ENCODE results near the gene LEPROT.
"Not testable (repeated sequence)": the region's sequence is repeated elsewhere in the genome, so short reads cannot be mapped to it uniquely, and the experiment has no call there.

LEPROT gene, protein sequence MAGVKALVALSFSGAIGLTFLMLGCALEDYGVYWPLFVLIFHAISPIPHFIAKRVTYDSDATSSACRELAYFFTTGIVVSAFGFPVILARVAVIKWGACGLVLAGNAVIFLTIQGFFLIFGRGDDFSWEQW

DNA sequence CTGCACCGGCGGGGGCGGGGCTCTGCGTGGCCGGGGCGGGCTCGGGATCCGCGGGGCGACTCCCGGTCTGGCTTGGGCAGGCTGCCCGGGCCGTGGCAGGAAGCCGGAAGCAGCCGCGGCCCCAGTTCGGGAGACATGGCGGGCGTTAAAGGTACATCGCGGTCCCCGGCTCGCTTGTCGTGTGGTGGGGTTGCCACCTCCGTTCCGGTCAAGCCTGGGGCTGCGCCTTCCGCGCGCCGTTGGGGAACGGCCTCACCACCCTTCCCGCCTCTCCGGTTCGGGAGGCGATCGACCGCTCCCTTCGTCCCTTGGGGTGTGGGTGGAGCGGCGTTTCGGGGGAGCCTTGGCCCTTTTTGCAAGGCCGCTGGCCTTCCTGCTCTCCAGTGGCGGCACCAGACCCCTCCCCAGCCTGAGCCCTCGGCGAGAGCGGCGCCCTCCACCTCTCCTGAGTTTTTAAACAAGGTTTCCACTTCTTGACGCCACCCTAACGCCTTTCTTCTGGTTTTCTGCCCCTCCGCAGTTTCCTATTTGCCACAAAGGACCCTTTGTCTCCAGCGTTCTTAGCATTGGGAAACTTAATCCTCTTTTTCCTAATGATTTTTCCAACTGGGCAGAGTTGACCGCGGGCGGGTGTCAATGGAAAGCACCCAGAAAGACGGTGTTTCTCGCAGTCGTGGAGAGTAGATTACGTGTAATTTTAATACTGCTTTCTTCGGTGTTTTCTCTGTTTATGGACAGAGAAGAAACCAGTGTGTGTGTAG is at the start of gene LEPROT, which contains the start of gene LEPR:
LEPROT (plus strand) TSS at position 79 of the 761 bp plus-strand sequence; CDS start at position 136, 57 bp downstream.
LEPR (plus strand) TSS at position 79 of the 761 bp plus-strand sequence. CDS start 144,898 bp downstream, outside the sequence.
- no peak for DNase-seq

DNA sequence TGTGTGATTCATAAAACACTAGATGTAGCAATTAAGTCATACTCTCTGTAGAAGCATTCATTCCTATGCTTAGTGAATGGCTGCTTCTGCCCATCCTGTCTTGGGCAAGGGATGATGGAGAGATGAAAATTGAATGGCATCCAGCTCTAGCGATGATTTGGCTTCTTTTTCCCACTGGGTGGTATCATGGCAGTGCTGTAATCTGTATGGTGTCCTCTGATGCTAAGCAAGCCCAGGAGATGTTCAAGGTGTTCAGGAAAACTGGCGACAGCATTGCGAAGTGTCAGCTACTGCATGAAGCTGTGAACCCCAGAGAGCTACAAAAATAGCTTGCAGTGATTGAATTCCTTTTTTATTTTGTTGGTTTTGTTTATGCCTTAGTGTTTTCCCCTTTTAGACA is 48.9 kb upstream of the LEPROT start:
- DNase-seq = no peak

DNA sequence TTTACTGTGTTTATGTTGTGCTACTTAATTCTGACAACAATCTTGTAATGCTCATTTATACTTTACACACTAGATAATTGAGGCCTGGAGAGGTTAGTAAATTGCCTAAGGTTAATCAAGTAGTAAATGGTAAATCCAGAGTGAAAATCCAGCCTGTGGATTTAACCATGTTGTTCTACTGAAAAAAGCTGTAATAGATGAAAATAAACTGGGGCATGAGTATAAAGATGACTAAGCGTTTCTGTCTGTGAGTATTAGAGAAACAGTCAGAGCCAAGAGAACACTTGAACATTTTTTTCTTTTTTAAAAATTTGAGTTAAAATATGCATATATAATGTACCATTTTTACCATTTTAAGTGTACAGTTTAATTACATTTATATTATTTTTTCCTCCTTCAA is 47.9 kb upstream of the LEPROT start:
- no peak for DNase-seq

DNA sequence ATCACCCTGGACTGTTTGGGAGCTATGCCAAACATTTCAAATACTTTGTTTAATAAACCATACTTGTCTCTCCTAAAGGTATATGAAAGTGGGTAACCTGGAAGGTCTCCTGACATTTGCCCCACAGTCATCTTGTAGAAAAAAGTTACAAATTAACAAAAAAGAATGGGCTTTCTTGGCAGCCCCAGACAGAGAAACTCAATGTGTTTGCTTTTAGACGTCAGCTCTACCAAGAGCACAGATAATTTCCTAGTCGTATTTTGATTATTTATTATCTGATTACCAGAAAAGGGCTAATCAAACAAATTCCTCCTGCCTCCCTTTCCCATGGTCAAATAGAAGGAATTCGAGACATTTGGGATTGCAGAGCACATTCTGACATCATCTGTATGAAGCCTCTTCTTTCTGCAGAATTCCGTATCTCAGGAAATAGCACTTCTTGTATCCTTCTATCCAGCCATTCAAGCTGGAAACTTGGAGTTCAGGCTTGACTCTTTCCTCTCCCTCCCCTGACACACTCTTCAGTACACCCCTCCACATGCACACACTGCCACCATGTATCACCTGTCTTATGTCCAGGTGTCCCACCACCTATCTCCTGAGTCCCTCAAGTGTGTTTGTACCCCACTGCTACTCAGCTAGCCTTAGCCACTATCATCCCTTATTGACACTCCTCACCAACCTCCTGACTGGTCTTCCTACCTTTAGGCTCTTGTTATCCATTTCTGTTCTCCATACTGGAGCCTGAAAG is 42.8 kb upstream of the LEPROT start:
- DNase-seq = no peak

DNA sequence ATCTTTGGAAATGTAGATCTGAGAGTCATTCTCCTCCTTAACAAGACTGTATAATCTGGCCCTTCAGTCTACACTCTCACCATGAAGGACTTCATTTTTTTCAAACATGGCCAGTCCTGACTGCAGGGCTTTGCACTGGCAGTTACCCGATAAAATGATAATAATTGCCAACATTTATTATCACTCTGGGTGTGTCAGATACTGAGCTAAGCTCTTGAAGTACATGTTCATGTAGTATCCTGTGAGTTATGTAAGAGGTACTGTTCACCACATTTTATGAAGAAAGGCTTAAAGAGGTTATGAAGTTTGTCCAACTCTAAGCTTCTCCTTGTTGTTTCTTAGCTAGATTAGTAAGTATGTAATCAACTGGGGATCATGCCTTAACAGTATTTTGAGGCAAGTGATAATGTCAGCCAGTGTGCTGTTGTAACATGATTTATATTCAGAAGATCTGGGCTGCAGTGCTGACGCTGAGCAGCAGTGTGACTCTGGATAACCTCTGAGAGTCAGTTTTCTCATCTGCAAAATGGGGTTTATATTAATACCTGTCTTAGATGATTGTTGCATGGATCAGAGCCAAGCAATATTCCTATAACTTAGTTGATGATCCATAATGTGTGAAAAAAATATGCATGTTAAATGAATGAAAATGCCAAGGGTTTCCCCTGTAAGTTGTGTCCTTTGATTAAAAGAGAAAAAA is 42.1 kb upstream of the LEPROT start:
- DNase-seq = no peak

DNA sequence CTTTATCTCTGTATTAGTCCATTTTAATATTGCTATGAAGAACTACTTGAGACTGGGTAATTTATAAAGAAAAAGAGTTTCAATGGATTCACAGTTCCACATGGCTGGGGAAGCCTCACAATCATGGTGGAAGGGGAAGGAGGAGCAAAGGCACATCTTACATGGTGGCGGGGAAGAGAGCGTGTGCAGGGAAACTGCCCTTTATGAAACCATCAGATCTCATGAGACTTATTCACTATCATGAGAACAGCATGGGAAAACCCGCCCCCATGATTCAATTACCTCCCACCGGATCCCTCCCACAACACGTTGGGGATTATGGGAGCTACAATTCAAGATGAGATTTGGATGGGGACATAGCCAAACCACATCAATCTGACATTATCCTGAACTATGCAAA is 36.0 kb upstream of the LEPROT start:
- not testable (repeated sequence) for DNase-seq

DNA sequence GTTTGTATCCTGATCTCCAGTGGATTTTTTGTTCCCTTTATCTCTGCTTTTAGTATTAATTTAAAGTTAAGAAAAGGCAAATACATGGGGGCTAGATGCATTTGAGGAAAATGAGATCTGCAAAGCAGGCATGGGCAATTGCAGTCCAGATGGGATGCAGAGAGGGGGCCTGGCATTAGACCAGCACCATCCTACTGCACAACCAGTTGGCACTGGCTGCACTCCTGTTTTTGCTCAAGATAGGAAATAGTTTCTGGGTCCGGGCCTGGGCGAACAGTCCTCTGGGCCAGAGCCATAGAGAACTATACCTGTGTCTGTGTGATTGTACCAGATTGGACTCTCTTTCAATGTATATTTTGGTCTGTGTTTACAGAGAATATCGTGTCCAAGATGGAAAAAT is 34.0 kb upstream of the LEPROT start:
- no peak for DNase-seq

DNA sequence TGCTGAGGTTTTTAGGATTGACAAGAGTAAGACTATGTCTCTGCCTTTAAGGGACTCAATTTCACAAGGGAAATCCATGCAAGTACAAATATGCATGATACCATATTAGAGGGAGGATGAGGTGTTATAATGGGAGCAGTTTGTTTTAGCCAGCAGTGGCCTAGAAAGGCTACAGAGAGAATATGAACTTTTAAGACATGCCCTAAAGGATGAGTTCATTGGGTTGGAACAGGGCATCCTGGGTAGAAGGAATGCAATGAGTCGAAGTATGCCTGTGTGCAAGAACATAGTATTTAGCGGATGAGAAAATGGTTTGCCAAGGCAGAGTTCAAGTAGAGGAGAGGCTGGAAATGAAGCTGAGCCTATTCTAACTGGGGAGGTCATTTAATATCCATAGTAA is 32.6 kb upstream of the LEPROT start:
- DNase-seq = no peak

DNA sequence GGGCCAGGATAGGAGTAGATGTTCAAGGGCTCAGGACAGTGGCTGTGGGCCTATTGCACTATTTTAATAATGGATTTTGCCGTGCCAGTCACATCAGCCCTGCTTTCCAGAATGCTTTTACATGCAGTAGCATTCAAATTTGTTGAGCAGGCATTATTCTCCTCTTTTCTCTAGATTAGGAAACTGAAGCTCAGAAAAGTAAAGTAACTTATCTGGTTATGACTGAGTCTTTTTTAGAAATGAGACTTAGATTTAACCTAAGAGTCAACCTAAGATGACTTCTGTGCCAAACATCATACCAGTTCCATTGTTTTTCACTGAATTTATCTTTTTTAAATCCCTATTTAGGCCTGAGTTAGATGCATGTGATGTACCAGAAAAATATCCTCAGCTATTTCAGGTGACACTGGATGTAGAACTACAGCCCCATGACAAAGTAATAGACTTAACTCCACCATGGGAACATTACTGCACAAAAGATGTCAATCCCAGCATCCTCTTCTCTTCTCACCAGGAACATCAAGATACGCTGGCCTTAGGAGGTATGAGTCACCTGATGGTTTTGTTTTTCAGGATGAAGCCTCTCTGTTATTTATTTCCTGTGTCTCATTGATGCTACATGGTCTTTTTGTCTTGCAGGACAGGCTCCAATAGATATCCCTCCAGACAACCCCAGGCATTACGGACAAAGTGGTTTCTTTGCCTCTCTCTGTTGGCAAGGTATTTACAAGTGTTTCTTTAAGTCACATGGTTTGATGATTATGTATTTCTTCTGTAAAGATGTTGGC is 31.4 kb upstream of the LEPROT start:
- no peak for DNase-seq

DNA sequence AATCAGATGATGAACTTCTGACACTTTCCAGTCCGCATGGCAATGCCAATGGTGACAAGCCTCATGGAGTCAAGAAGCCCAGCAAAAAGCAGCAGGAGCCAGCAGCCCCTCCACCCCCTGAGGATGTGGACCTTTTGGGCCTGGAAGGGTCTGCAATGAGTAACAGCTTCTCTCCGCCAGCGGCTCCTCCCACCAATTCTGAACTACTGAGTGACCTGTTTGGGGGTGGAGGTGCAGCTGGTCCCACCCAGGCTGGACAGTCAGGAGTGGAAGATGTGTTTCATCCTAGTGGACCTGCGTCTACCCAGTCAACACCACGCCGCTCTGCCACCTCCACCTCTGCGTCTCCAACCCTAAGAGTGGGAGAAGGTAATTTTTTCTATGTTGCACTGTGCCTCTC is 28.0 kb upstream of the LEPROT start:
- DNase-seq = no peak

DNA sequence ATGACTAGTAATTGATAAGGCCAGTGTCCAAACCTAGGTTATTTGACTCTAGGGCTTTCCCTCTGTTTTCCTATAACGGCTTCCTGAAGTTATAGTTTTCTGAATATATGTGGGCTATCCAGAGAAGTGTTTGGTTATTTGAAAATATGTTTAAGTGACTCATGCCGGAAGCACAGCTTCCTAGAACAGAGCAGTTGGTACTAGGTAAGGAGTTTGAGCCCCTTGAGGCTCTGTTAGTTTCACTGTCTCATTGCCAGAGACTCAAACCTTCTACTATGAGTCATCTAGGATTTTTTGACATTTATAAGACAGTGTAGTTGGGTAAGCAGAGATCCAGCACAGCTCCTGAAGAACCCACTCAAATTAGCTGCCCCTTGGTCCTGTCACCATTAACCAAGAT is 27.1 kb upstream of the LEPROT start:
- DNase-seq = peak; percentile 4

DNA sequence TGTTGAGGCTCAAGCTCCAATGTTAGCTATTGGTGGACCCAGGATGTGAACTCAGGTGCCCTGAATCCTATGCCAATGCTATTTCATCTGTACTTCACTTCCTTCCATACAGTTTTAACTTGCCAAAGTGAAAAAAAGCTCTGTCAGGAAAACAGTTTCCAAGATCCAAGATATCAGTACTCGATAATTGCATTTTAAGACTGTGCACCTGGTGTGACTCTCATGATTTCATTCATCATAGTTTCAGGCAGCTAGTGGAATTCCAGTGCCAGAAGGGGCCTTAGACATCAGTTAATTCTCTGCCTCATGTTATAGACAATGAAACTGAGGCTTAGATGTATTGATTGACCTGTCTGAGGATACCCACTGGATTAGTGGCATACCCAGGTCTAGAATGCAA is 26.5 kb upstream of the LEPROT start:
- DNase-seq = no peak

DNA sequence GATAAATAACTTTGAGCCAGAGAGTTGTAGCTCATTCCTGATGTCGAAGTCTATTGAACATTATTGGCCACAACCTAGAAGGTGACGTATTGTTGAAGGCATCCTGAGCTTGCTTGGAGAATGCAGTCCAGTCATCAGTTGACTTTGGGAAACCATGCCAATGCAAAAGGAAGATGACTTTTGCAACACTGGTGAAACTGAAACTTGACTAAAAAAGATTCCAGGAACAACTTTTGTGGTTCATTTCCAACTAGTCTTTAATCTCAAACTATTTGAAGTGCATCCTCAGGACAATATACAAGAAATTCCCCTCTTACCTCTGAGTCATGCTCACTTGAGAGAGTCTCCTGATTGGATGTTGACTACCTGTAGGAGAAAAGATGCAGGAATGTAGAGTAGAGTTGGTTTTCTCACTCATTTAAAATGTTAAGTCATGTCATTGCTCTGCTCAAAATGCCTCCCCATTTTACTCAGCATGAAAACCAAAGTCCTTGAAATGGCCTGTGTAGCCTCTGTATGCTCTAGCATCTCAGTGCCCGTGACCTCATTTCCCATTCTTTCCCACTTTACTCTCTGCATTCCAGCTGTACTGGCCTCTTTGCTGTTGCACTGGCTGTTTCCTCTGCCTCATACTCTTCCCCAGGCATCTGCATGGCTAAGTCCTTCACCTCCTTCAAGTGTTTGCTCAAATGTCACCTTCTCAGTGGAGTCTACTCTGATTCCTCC is 24.4 kb upstream of the LEPROT start:
- DNase-seq = no peak

DNA sequence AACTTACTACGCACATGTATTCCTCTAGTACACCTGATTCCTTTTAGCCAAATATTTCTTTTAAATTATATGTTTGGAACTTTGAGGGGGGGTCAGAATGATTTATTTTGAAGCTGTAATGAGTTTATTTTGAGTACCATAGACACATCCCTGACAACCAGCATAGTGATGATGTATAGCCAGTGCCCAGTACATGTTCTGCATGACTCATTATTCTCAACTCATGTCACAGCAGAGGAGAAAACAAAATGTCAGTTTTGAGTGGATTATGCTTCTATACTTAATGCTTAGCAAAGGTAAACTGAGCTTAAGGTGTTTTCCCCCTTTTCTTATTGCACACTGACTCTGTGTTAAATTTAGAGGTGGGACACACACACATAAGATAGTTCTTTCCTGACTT is 22.4 kb upstream of the LEPROT start:
- no peak for DNase-seq

DNA sequence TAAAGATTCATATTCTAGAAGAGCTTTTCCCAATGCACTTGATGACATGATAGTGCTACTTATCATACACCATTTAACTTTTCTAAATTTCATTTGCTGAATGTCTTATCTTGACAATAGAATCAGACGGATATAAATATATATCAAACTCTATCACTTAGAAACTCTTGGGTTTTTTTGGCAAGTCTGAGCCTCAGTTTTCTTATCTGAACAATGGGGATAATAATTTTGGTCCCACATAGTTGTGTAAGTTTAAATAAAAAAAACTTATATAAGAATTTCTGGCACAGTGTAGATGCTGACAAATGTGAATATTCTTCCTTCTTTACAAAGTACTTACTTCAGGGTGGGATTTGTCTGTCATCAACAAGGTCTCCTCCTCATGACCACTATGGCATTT is 21.5 kb upstream of the LEPROT start:
- DNase-seq = no peak

DNA sequence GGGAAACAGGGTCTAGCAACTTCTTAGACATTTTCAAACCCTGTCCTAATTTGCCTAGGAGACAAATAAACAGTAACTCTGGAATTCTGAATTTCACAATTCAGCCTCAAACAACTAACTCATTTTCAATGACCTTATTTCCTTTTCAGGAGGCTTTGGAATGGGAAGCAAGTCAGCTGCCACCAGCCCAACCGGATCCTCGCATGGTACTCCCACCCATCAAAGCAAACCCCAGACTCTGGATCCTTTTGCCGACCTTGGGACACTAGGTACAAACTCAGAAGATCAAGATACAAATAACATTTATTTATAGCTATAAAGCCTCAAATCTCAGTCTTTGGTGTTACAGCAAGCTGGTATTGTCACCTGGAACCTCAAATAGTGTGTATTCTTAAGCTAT is 18.9 kb upstream of the LEPROT start:
- no peak for DNase-seq

DNA sequence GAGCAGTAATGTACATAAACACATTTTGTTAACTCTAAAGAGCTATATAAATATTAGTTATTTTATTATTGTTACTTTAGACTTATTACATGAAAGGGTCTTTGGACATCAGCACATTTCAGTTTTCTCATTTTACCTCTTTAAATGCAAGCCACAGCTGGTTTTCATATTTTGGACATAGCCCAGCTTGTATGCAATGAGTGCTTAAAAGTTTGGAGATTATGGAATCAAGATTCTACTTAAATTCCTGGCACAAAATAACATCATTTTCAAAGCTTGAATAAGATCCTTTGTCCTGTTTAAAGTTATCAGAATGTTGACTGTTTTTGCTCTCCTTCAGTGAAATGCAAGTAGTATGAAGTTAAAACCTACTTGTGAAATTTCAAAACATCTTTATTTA is 15.5 kb upstream of the LEPROT start:
- DNase-seq = no peak

DNA sequence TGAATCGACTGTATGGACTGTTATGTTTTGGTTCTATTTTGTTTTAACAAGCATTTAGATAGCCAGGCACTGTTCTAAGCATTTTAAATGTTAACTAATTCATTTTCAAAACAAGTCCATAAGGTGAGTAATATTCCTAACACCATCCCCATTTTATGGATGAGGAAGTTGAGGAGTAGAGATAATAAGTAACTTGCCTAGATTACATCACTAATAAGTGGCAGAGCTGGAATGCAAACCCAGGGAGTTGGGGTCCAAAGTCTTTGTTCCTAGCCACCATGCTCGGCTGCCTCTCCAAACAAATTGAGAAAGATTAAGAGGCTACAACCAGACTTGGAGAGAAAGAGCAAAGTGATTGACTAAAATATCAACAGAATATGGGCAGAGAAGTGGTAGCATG is 12.6 kb upstream of the LEPROT start:
- DNase-seq = no peak

DNA sequence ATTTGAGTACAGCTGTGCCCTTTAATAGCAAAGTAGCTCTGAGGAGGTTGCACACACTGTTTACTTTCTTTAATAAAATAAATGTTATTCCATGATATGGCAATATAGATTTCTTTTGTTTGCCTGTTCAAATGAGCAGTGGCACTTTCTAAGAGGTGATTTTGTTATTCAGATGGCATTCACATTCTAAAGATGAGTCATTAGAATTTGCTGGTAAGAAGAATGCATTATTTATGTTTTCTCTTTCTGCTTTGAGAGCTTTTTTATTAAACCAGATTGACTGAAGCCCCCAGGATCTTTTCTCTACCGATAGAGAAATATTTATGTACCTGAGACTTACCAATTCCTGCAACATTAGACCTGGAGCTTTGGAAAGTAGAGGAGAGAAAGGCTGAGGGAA is 11.2 kb upstream of the LEPROT start:
- DNase-seq = no peak

DNA sequence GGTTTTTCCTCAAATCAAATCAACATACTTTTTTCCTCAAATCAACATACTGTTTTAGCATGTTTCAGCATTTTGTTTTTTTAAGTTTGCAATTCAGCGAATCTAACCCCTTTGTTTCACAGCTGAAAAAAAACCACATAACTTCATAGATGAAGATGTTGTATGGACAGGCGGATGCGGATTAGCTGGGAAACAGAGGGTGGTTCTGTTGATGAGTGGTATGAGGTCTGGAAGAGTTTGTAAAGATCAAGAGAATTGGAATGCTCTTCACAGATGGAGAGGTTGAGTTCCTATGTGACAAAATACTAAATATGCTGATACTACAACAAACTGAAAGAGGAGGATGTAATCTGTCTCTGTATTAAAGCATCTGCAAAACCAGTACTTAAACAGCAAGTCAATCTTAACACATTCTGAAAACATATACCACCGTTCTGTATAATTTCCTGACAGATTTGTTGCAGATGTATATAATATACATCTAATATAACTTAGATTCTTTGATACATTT is 10.6 kb upstream of the LEPROT start:
- DNase-seq = no peak

DNA sequence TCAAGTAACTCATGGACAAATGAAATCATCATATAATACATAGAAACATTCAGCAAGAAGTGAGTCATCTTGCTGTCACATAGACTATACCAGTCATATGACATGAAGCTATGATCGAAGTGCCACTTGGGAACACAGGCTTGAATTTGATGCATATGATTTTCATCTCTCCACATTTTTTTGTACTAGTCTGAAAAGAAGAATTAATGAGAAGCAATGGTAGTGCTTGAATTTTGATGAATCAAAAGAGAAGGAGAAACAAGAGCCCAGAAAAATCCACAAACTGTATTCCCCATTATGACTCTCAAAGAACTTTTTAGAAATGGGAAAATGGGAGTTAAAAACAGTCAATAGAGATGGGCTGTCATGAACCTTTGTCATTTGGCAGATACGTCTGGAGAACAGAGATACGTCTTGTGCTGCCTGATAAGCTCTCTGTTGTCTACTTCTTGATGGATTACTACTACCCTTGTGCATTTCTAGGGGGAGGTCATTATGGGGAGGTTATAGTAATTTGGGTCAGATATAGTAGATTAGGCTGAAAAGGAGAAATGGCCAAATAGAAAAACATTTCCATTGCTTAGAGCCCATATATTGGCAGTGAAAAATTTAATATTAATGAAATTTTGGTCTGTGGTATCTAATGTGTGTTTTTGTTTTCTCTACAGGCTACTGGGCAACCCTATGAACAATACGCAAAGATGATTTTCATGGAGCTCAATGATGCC is 8.0 kb upstream of the LEPROT start:
- no peak for DNase-seq

Data from activated effector memory CD4-positive, alpha-beta T cell treated with Interleukin-2 at 50 U/mL for 16 hours (primary cell).